Erythroblast (primary cell): ENCODE measurements around the gene NSF.
"Not testable (repeated sequence)": the region's sequence is repeated elsewhere in the genome, so short reads cannot be mapped to it uniquely, and the experiment has no call there.

ENCODE experiments used
- GATA1 ChIP-seq: IDR thresholded peaks from 2 replicates; pipeline ENCODE4 v1.6.1; 2011; ENCODE audit warnings: low read depth, mild to moderate bottlenecking, control low read depth, low read length, moderate library complexity
- POLR2A ChIP-seq: IDR thresholded peaks from 2 replicates; pipeline ENCODE4 v1.6.1; 2011; ENCODE audit warnings: mild to moderate bottlenecking, low read length

DNA sequence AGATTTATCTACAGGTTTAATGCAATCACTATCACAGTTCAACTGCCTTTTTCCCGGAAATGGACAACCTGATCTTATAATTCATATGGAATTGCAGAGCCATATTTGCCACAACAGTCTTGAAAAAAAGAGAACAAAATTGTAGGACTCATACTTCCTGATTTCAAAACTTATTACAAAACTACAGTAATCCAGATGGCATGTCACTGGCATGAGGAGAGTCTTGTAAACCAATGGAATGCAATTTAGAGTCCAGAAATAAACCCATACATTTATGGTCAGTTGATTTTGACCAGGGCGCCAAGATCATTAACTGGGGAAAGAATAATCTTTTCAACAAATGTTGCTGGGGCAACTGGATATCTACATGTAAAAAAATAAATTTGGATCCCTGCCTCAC, 20.8 kb downstream of the NSF start:
- not testable (repeated sequence) for TF ChIP-seq POLR2A, GATA1
